TTC549 (cell line): ENCODE results near the gene RILPL1.
"Not testable (repeated sequence)": the region's sequence is repeated elsewhere in the genome, so short reads cannot be mapped to it uniquely, and the experiment has no call there.

ENCODE experiments used
- FAIRE-seq: peaks from 2 replicates; lab custom pipeline; 2012; peaks lifted over from hg19 to GRCh38; lab: Jason Lieb, UNC

Gene RILPL1

GRCh38 chr12:123465084-123465483 is 68.4 kb downstream of the RILPL1 start:
- FAIRE-seq: no peak

DNA sequence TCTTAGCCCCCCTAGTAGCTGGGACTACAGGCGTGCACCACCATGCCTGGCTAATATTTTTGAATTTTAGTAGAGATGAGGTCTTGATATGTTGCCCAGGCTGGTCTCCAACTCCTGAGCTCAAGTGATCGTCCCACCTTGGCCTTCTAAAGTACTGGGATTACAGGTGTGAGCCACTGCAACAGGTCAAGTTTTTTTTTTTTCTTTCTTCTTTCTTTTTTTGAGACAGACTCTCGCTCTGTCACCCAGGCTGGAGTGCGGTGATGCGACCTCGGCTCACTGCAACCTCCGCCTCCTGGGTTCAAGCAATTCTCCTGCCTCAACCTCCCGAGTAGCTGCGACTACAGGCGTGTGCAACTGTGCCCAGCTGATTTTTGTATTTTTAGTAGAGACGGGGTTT is 70.3 kb downstream of the RILPL1 start:
- FAIRE-seq: not testable (repeated sequence)

DNA sequence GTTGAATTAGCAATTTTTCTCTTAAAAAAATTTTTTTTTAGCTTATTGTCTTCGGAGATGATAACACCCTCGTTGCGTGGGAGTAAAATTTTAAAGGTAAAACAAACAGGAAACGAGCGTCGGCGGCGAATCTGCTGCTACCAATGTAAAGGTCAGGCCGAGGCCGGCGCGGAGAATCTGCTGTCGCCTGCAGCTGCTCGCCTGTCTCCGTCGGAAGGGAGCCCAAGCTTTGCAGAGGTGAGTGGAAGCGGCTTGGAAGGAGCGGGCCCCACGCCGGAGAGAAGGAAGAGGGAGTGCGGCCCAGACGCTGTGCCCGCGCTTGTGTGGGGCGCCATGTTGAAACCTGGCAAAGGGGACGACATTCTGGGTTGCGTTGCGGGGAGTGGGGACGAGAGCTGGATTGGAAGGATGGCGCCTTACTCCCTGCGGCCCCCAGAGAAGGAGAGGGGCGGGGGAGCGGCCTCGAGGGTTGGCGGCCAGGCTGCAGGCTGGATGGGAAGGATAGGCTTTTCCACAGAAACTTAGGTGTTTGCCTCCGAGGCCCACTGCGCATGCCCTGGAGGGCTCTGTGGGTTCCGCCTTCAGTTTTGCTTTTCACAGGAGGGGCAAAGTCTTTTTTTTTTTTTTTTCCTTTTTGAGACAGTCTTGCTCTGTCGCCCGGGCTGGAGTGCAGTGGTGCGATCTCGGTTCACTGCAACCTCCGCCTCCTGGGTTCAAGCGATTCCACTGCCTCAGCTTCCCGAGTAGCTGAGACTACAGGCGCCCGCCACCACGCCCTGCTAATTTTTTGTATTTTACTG is 75.3 kb downstream of the RILPL1 start, which contains the start of gene SNRNP35:
Gene SNRNP35 (plus strand): TSS at position 160 of the 800 bp plus-strand sequence. CDS start 7,402 bp downstream, outside the sequence.
- FAIRE-seq: no peak

GRCh38 chr12:123453165-123453564 is 80.4 kb downstream of the RILPL1 start:
- no peak for FAIRE-seq

DNA sequence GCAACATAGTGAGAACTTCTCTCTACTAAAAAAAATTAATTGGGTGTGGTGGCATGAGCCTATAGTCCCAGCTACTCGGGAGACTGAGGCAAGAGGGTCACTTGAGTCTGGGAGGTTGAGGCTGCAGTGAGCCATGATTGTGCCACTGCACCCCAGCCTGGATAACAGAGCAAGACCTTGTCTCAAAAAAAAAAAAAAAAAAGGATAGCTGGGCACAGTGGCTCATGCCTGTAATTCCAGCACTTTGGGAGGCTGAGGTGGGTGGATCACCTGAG is 81.3 kb downstream of the RILPL1 start:
- not testable (repeated sequence) for FAIRE-seq

- no peak for FAIRE-seq
Measured at GRCh38 chr12:123450636-123451035, 82.9 kb downstream of the RILPL1 start.

DNA sequence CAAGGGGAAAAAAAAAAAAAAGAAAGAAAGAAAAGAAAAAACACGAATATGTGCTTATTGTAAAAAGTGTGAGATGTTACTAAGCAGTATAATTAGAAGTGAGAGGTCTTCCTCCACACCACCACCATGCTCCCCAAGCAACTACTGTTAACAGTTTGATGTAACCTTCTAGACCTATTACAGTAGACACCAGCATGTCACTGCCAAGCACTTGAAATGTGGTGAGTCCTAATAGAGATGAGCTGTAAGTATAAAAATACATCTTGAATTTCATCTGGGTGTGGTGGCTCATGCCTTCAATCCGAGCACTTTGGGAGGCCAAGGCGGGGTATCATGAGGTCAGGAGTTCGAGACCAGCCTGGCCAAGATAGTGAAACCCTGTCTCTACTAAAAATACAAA is 83.7 kb downstream of the RILPL1 start:
- no peak for FAIRE-seq

- no peak for FAIRE-seq
Measured at GRCh38 chr12:123449249-123449733, 84.2 kb downstream of the RILPL1 start.

GRCh38 chr12:123446333-123446713 is 87.2 kb downstream of the RILPL1 start:
- no peak for FAIRE-seq

DNA sequence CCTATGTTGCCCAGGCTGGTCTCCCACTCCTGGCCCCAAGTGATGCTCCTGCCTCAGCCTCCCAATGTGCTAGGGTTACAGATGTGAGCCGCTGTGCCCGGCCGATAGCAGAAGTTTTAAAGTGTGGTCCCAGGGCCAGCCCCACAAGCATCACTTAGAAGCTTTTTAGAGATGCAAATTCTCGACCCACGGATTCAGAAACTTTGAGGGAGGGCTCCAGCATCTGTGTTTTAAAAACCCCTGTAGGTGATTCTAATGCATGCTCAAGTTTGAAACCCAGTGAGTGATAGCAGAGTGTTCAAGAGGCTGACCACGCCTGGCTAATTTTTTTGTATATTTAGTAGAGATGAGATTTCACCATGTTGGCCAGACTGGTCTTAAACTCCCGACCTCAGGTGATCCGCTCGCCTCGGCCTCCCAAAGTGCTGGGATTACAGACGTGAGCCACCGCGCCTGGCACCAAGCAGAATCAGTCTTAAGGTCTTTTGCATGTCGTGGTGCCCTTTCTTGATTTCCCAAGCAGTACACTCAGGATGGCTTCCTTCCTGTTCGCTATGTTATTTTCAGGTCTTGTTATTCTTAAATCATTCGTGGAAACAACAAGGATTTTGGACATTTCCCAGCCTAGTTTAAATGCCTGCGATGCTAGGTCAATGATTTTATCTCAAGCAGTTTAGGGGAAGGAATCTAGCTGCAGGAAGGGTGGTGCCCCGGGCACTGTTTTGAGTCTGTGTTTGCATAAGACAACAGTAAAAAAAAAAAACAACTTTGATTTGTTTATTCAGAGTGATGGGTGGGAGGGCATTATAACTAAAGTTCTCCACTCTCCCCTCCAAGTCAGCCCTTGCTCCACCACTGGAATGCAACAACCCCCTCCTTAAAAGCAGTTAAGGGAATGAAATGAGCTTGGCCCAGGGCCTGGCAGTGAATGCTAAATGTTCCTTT is 87.9 kb downstream of the RILPL1 start:
- no peak for FAIRE-seq

DNA sequence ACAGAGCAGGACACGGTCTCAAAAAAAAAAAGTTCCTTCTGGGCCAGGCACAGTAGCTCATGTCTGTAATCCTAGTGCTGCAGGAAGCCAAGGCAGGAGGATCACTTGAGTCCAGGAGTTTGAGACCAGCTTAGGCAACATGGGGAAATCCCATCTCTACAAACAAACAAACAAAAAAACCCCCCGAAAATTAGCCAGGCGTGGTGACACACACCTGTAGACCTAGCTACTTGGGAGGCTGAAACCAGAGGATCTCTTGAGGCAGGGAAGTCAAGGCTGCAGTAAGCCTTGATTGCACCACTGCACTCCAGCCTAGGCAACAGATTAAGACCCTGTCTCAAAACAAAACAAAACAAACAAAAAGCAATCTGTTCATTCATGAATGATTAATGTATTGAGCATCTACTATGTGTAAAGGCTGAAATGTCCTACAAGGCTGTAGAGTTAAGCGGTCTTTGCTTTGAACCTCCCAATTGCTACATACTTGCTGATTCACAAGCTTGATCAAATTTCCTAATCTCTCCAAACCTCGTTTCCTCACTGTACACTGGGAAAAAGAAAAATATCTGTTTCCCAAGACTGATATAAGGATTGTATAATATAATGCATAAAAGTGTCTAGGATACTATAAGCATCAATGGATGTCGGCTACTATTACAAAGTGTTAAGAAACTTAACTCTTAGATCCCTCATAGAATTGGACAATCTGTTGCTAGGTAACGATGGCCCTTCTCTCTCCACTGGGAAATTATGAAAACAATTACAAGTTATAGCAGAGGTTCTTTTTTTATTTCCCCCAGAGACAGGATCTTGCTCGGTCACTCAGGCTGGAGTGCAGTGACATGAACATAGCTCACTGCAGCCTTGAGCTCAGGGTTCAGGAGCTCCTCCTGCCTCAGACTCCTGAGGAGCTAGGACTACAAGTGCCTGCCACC is 89.2 kb downstream of the RILPL1 start:
- no peak for FAIRE-seq

- FAIRE-seq: no peak
Measured at GRCh38 chr12:123442774-123443173, 90.7 kb downstream of the RILPL1 start.

GRCh38 chr12:123441523-123442164 is 91.9 kb downstream of the RILPL1 start:
- no peak for FAIRE-seq

DNA sequence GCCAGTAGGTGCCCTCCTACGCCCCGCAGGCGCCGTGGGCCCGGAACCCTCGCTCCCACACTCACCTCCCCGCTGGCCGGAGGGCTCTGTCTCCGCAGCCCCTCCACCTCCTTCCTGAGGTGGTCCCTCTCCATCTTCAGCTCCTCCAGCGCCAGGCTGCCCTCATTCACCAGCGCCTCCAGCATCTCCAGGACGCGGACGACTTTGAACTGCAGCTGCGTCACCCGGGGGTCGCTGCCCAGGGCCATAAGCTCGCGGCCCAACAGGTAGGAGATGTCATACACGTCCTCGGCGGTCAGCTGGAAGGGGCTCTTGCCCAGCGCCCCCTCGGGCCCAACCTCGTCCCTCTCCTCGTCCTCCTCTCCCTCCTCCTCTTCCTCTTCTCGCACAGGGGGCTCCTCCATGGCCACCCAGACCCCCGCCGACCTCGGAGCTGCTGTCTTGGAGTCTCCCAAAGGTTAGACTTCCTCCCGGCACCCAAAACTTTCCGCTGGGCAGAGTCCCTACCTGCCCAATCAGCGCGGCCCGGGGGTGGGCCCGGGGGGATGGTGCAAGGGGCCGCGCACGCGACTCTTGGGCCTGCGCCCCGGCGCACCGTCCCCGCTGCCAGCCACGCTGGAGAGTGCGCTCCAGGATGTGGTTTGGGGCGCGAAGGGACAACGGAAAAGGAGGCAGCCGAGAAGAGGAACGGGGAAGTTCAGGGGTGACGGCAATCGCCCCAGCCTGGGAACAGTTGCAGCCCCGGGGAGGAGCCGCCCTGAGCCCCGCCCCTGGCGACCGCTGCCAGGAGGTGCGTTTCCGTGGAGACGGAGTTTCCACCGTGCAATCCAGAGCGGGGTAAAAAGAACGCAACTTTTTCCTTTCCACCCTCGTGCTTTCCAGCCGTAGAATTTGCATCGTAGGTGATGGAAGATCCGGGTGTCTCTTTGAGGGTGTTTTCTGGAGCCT is 97.2 kb downstream of the RILPL1 start, which contains the start of gene RILPL2:
Gene RILPL2 (minus strand): TSS at position 668 of the 948 bp plus-strand sequence. CDS start 264 bp downstream, at position 404.
- FAIRE-seq: no peak

DNA sequence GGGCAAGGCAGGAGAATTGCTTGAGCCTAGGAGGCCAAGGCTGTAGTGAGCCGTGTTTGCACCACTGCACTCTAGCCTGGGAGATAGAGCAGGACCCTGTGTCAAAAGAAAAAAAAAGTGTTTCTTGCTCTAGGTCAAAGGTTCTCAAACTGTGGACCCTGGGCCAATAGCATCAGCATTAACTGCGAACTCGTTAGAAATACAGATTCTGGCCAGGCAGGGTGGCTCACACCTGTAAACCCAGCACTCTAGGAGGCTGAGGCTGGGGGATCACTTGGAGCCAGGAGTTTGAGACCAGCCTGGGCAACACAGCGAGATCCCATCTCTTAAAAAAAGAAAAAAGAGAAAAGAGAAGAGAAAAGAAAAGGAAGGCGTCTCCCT is 97.9 kb downstream of the RILPL1 start:
- no peak for FAIRE-seq

GRCh38 chr12:123433615-123434014 is 99.9 kb downstream of the RILPL1 start:
- no peak for FAIRE-seq

DNA sequence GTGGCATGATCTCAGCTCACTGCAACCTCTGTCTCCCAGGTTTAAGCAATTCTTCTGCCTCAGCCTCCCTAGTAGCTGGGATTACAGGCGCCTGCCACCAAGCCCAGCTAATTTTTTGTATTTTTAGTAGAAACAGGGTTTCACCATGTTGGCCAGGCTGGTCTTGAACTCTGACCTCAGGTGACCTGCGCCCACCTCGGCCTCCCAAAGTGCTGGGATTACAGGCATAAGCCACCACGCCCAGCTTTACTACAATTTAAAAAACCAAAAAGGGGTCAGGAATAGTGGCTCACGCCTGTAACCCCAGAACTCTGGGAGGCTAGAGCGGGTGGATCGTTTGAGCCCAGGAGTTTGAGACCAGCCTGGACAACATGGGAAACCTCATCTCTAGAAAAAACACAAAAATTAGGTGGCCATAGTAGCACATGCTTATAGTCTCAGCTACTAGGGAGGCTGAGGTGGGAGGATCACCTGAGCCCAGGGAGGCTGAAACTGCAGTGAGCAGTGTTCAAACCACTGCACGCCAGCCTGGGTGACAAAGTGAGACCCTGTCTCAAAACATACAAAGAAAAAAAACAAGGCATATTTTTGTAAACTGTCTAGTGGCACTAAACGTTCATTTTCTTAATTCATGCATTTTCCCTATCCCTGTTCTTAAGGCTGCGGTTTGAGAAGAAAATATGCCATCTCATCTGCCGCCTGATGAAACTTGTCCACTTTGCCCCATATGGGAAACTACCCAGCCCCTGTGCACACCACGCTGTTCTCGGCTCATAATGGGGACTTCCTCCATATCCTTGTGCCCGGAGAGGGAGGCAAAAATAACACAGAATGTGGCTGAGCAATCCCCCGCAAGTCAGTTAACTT is 101.3 kb downstream of the RILPL1 start:
- FAIRE-seq: not testable (repeated sequence)

DNA sequence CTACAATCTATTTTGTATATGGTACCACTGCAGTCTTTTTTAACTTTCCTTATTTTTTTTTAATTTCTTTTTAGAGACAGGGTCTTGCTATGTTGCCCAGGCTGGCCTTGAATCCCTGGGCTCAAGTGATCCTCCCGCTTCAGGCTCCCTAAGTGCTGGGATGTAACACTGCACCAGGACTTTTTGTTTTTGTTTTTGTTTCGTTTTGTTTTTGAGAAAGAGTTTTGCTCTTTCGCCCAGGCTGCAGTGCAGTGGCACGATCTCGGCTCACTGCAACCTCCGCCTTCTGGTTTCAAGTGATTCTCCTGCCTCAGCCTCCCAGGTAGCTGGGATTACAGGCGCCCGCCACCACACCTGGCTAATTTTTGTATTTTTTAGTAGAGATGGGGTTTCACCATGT is 104.4 kb downstream of the RILPL1 start:
- FAIRE-seq: not testable (repeated sequence)

DNA sequence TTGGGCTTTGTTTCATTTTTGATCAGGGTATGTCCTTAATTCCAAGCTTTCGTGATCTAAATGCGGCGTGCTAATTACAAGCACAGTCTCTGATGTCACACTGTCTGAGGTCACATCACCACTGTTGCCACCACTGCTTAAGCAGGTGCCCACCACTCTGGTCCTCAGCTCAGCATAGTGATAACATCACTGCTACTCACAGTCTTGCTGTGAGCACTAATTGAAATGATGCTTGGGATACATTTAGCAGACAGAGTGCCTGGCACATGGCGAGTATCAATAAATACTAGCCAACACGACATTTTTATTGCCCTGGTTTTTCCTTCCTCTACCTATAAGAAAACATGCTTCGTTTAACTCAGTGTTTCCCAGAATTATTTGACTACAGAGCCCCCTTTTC is 104.9 kb downstream of the RILPL1 start:
- FAIRE-seq: no peak
